IPS-18c (cell line): ENCODE results near the gene TLE5.

ENCODE experiments used
- H3K4me3 ChIP-seq: 2 replicates; pipeline ENCODE4 v1.7.0; 2013; ENCODE audit warnings: low read depth, mild to moderate bottlenecking, low read length, moderate library complexity; ENCODE audit not compliant: insufficient read depth
- H3K9me3 ChIP-seq: one replicate; pipeline ENCODE4 v1.6.1; 2013; ENCODE audit warnings: mild to moderate bottlenecking, low read length, moderate library complexity; ENCODE audit not compliant: control insufficient read depth, insufficient read depth

Gene TLE5

GRCh38 chr19:3003046-3003445 is 59.2 kb downstream of the TLE5 start:
- H3K4me3 ChIP-seq = no peak overlapping the region

More at GRCh38 chr19:3003046-3003445, 59.2 kb downstream of the TLE5 start:
- no peaks in the 10 kb centered on the region for H3K9me3 ChIP-seq
